ENCODE data around the gene LCA5L. TPM values are rescaled to one million over a fixed set of nuclear protein-coding genes. Genes with fewer than 3 reads are reported as not detected.

LCA5L gene
- 1 to 10 TPM; 3.8 to 7.8 (median 6.1) TPM for polyA plus RNA-seq (ENCODE audit: insufficient read length in 4 of 4)

DNA sequence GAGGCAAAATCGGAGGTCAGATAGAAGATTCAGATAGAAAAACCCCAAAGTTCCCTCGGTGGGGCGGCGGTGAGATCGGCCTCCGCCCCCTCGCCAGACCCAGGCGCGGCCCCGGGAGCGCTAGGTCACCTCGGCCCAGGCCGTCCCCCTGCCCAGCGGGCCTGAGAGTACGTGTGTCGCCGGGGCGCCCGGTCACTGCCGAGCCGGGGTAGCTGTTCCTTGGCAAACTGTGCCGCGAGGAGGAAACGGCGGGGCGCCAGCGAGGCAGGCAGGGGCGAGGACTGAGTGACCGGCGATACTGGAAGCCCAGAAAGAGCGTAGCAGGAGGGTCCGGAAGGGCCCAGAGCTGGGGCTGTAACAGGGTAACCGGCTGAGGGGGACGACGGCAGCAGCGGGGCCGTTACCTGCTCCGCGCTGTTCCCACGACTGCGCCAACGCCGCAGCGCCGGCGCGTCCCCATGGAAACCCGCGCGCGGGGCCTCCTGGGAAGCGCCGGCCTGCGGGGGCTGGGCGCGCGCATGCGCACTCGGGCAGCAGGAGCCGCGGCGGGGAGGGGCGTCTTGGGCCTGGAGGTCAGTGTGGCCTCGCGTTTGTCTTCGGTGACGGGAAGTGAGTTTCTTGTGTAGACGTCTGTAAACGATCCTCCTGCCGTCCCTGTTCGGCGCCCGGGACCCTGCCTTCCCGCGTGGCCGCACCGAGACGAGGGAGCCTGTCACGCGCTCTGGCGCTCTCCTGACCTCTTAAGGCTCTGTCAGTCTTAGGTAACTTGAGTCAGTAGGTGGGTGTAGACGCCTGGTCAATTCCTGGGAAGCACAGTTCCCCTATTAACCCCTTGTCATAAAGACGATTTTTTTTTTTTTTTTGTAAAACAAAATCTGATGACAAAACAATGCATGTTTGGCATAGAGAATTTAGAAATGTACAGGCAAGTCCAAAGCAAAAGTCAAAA is at the start of gene LCA5L:
LCA5L (minus strand) TSS at position 458 of the 949 bp plus-strand sequence. CDS start 17,285 bp downstream, outside the sequence.
- DNase-seq (ENCODE audit: low read depth in 4 of 4, low spot score in 3 of 4), result peak; percentile 83 to 87 (median 86)

DNA sequence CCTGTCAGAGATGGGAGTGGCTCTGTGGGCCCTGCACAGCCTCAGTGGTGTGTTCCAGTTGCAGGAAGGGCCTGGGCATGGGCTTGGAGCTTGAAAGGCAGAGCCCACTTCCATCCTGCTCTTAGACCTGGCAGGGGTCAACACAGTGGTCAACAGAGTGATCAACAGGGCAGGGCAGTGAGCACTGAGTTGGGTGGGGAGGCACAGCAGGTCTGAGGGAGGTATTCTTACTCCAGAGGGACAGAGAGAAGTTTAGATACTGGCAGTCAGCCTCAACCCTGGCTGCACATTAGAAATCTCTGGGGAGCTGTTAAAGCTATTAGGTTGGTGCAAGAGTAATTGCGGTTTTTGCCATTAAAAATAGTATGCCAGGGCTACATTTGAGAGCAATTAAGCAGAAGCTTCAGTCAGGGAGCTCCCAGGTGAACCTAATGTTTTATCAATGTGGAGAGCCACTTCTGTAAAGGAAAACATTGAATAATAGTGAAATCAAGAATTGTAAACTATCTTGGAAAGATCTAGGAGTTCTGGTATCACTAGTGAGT is 43.9 kb upstream of the LCA5L start:
- DNase-seq (ENCODE audit: low read depth in 4 of 4, low spot score in 3 of 4), result no peak

DNA sequence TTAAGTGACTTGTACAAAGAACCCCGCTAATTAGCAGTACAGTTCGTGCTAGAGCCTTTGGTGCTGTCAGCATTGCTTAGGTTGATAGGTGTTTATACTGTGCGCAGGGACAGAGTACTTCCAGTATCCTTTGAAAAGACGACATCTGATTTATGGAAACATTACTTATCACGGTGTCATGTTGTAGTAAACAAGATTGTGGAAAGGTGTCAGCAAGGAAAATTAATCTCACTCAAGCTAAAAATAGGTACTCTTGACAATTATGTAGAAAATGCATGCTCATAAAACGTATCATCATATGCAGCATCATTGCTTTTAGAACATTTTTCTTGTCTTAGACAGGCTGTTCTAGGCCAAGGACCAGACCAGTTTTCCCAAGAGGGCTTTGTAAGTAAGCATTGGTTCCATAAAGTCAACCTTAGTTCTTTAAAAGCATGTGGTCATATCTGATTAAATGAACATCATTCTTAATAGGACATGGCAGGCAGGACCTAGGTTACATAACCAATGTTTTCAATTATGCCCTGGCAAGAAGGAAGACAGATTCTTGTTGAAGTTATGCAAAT is 39.2 kb upstream of the LCA5L start:
- no peak for DNase-seq (ENCODE audit: low read depth in 4 of 4, low spot score in 3 of 4)

DNA sequence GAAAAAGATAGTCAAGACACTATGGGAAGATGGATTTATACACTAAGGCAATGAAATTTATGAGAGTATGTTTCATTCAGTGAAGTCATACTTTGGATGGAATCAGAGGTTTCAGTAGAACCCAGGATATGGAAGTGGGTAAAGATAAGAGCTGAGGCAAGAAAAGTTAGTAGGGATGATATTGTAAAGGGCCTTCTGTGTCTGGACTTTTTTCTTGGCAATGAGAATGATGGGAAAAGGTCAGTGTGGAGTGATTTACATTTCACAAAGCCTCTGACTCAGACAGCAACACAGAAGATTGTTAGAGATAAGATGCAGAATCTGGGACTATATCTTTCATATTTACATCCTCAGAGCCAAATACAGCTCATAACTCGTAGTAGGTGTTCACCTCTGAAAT is 38.3 kb upstream of the LCA5L start:
- no peak for DNase-seq (ENCODE audit: low read depth in 4 of 4, low spot score in 3 of 4)

DNA sequence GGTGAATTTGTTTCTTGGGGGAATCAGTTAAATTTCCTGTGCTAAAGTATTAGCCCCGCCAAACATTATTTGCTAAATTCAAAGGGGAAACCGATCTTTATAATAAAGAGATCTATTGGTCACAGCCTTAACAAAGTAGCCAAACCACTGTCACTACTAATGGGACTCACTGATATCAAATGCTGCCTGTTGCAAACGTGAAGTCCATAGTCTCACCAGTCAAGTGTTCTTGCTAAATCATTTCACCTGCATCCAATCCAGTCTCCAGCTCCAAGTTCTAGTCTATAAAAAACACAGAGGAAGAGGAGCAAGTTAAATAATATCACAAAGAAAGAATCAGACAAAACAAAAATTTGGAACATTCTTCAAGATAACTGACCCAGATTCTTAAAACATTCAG is 36.3 kb upstream of the LCA5L start:
- DNase-seq (ENCODE audit: low read depth in 4 of 4, low spot score in 3 of 4), result no peak

DNA sequence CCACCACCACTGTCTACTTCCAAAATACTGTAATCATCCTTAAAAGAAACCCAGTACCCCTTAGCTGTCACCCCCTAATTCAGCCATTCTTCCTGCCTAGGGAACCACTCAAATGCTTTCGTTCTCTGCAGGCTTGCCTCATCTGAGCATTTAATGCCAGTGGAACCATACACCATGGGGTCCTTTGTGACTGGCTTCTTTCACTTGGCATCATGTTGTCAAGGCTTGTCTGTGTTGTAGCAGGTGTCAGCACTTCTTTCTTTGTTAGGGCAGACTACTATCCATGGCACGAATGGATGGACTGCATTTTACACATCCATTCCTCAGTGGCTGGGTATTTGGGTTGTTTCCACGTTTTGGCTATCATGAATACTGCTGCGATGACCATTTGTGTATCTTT is 34.7 kb upstream of the LCA5L start:
- no peak for DNase-seq (ENCODE audit: low read depth in 4 of 4, low spot score in 3 of 4)

DNA sequence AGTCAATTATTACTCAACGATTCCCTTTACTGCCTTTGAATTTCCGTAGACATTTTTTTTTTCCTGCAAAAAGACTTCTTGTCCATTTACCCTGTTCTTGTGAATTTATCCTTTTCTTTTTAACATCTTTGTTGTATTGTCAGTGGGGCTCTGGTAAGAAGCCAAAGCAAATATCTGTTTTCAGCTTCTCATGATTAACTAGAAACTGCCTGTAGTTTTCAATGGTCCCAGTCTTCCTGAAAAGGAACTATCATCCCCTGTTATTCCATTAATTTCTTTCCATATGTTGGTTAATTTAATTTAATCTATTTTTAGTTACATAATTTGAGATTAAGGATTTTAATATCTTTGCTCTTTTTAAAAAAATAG is 34.2 kb upstream of the LCA5L start:
- no peak for DNase-seq (ENCODE audit: low read depth in 4 of 4, low spot score in 3 of 4)

DNA sequence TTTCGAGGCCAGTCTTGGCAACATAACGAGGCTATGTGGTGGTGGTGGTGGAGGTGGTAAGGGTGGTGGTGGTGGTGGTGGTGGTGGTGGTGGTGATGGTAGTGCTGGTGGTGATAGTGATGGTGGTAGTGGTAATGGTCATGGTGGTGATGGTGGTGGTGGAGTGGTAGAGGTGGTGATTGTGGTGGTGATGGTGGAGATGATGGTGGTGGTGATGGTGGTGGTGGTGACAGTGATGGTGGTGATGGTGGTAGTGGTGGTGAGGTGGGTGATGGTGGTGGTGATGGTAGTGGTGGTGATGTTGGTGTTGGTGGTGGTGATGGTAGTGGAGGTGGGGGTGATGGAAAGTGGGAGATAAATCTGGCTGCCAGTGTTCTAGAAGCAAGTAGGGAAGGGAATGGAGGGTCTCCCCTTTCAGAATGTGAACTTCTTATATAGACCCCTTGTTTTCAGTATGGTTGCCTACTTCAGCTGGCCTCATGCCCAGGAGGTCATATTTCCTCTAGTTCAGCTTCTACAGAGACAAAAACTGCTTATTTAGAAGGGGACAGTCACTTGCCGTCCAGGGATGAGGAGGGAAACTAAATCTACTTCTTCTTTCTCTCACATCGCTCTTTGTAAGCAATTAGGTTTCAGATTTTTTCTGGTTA is 33.7 kb upstream of the LCA5L start:
- DNase-seq (ENCODE audit: low read depth in 4 of 4, low spot score in 3 of 4), result no peak

DNA sequence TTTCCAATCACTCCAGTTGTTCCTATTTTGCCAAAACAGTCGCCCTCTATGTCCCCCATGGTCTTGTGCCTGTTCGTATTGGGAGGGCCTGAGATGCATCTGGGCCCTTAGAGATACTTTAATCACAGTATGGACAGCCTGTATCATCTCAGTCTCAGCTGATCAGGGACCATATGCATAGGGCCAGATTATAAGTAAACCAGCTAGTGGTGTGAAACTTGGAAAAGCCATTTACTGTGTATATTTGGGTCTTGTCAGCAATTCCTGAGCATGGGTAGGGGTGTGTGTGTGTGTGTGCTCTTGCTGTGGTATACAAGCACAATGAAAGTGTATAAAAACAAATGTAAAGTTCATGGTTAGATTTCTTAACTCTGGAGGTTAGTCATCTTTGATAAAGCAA is 29.0 kb upstream of the LCA5L start:
- no peak for DNase-seq (ENCODE audit: low read depth in 4 of 4, low spot score in 3 of 4)

DNA sequence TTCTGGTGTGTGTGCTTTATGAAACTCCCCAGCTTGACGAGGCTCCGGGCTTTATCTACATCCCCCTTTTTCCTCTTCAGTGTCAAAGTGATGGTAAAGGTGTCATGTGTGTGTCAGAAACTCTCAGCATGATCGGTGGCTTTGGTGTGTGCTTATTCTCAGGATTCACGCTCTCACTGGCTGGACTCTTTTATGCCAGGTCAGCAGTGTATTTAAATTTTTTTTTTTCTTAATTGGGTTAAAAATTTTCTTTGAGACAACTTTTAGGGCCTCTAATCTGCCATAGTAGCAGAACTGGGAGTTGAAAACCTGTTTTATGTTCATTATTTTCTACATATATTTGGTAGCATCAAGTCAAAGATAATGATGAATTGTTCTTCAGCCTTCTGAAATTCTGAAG is 27.2 kb upstream of the LCA5L start:
- DNase-seq (ENCODE audit: low read depth in 4 of 4, low spot score in 3 of 4), result no peak

DNA sequence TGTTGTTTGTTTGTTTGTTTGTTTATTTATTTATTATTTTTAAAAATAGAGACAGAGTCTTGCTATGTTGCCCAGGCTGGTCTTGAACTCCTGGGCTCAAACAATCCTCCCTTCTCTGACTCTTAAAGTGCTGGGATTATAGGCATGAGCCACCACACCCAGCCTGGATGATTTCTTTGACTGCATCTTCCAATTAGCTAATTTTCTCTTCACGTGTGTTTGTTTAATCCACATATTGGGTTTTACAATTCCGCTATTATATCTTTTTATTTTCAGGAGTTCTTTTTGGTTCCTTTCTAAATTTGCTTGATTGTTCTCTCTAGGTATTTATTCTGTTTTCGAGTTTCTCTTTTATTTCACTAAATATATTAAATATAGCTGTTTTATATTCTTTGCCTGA is 26.0 kb upstream of the LCA5L start:
- no peak for DNase-seq (ENCODE audit: low read depth in 4 of 4, low spot score in 3 of 4)

DNA sequence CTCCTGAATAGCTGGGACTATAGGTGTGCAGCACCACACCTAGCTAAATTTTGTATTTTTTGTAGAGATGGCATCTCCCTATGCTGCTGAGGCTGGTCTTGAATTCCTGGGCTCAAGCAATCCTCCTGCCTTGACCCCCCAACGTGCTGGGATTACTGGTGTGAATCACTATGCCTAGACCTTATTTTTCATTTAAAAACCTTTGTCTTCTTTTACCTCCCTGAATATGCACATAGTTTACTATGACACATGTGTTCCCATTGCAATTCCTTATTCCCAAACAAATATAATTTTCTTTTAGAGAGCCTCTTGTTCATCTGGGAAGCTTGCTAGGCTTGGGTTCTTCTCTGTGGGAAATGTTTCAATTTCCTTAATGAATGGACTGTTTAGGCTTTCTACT is 23.0 kb upstream of the LCA5L start:
- no peak for DNase-seq (ENCODE audit: low read depth in 4 of 4, low spot score in 3 of 4)

DNA sequence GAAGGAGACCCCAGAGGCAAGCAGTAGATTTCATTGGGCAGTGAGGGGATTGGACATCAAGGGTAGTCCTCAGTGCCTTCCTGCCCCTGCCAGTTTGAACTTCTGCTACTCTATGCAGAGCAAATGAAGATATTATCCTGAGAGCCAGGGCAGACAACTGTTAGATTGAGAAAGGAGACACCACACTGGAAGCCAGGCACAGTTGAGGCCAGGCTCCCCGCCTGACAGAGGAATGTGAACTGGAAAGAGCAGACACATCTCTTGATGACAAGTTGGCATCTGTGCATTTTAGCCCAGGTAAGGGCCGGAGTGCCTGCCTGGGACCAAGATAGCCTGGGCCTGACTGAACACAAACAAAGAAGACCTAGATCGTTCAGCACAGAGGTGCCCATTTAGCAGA is 22.2 kb upstream of the LCA5L start:
- no peak for DNase-seq (ENCODE audit: low read depth in 4 of 4, low spot score in 3 of 4)

DNA sequence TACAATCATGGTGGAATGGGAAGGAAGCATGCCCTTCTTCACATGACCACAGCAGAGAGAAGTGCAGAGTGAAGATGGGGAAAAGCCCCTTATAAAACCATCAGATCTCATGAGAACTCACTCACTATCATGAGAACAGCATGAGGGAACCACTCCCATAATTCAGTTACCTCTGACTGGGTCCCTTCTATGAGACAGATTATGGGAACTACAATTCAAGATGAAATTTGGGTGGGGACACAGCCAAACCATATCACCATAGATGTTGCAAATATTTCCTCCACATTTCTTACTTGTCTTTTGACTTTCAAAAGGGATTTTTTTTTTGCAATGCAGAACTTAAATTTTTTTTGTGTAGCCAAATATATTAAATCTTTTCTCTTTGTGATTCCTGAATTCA is 21.0 kb upstream of the LCA5L start:
- no peak for DNase-seq (ENCODE audit: low read depth in 4 of 4, low spot score in 3 of 4)

DNA sequence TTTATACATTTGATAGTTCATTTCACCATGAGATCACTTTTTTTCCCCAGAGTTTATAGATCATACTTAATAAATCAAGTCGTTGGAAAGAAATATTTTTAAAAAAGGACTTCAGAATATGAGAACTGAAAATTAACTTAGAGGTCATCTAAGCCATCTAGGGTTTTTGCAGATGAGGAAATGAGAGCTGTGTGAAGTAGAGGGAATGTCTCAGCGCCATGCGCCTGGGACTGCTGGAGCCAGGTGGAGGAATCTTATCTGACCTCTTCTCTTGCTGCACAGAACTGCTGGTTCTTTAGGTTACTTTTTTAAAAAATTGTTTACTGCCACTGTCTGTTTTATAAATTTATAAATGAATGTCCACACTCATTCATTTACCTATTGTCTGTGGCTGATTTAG is 17.7 kb upstream of the LCA5L start:
- DNase-seq (ENCODE audit: low read depth in 4 of 4, low spot score in 3 of 4), result no peak

DNA sequence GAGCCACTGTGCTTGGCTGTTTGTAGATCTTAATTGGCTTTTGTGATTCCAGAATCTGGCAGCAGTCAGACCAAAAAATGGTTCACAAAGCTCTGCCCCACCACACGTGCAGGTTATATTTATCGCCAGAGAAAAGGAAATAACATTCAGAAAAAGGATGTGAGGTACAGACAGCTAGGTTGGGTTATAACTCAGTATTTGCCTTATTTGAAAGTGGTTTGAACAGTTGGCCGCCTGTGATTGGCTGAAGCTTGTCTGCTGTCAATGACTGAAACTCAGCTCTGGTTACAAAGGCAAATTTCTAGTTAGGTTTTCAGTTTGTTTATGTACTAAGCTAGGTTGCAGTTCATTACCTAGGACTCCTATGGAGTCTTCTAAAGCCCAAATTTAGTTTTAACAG is 15.8 kb upstream of the LCA5L start:
- no peak for DNase-seq (ENCODE audit: low read depth in 4 of 4, low spot score in 3 of 4)

DNA sequence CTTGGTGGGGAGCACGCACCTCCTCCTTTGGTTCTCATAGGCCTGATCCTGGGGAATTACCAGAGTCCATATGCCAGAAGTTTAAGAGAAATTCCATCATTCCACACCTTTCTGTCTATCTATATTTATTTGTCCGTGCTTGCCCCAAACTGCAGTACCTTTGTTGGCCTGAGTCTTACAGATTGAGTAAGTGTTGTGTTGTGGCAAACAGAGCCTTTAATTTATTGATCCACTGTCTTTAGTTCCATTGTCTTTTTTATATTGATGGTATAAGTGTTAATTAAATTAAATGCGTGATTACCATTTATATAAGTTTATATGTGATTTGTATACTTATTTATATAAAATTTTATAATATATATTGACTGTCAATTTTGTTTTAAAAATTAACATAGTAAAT is 11.1 kb upstream of the LCA5L start:
- DNase-seq (ENCODE audit: low read depth in 4 of 4, low spot score in 3 of 4), result no peak

DNA sequence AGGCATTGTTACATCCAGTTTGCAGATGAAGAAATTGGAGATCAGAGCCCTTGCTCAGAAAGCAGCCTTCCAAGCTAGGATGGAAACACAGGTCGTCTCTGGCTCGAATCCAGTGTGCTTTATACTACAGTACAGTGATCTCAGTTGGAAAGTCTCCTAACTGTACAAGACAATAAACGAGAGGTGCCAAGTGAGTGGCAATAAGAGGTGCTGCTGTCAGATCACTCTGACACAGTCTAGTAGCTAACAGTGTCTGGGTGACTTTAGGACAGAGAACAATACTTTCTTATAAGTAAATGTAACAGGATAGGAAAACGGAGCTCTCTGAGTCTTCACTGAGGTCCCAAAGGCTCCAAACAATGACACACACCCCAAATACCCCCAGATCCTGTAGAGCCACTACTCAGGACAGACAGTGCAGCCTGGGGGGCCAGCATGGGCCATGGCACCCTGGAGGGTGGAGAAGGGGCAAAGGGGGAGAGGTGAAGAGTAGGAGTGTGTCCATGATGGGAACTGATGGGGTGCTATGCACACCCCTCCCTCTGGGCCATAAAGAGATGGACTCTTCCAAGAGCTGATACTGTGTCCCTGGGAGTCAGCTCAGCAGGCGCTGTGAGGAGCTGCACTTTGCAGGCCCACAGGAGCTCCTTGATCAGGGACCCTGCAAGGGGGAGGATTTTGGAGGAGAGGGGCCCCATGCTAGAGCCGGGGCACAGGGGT is 9.5 kb upstream of the LCA5L start:
- DNase-seq (ENCODE audit: low read depth in 4 of 4, low spot score in 3 of 4), result no peak

DNA sequence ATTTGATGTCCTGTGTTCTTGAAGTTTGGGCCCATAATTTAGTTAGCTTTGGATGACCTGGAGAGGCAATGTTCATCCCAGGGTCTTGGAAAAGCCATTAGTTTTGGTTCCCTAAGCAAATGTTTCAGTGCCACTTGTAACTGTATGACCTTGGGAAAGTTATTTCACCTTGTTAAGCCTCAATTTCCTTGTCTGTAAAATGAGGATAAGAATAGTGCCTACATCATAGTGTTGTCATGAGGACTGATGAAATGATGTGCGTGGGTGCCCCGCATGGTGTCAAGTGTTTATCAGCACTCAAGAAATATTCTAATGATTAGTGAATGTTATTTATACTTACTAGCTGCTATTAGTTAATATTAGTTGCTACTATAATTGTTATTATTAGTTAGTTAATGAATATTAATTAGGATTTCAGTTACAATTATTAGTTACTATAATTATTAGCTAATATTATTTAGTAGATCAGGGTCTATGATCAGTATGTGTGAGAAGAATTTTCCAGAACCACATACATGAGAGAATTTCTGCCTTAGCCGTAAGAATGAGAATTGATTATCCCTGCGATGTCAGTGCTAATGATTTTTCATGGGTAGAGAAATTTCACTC is 8.1 kb upstream of the LCA5L start:
- DNase-seq (ENCODE audit: low read depth in 4 of 4, low spot score in 3 of 4), result no peak

DNA sequence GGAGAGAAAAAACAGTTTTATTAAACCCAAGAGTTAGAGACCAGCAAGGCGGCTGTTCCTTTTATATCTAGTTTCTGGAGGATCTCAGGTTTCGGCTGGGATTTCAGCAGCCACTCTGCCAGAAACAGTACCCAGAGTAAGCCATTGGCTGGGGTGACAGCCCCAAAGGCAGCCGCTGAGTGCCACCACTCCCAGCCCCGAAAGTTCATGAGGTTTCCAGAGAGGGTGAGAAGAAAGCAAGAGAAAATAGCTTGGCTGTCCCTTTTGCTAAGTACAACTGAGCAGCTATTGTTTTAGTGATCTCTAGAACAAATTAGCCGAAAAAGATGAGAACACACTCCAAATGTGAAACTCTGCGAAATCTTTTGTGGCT is 7.4 kb upstream of the LCA5L start:
- no peak for DNase-seq (ENCODE audit: low read depth in 4 of 4, low spot score in 3 of 4)

Data from right renal pelvis (tissue), 4 donors.